CD8-positive, alpha-beta memory T cell (primary cell): Measurements from ENCODE around the gene ANKDD1A. TPM values are rescaled to one million over a fixed set of nuclear protein-coding genes. Genes with fewer than 3 reads are reported as not detected.
A peak's percentile ranks its signal among the peaks of the same experiment; 100 is the strongest.

Experiments used
- CTCF ChIA-PET: fragments of 350-600 bp; sonication (Branson Sonifier 250); formaldehyde crosslinking; loops from one replicate; lab custom pipeline; 2021; ENCODE audit warnings: antibody characterized with exemption; lab: Charles Lee
- POLR2A ChIA-PET: fragments of 350-600 bp; sonication (Branson Sonifier 250); formaldehyde crosslinking; loops from one replicate; lab custom pipeline; 2021; ENCODE audit warnings: antibody characterized with exemption; lab: Charles Lee
- DNase-seq, 5 donors: peaks; one replicate each; pipeline versions ENCODE4 v3.0.0 to v3.0.0-alpha.2; 2020 to 2022; ENCODE audit warnings: mixed read lengths in 1 of 5
- H3K27ac ChIP-seq: one replicate; pipeline ENCODE4 v1.7.0; 2013; ENCODE audit warnings: low read depth, mild to moderate bottlenecking, low read length, moderate library complexity
- H3K27me3 ChIP-seq: 2 replicates; pipeline ENCODE4 v1.7.0; 2013; ENCODE audit warnings: low read length, mild to moderate bottlenecking; ENCODE audit not compliant: insufficient read depth, poor library complexity, severe bottlenecking
- H3K36me3 ChIP-seq: 2 replicates; pipeline ENCODE4 v1.7.0; 2013; ENCODE audit warnings: mild to moderate bottlenecking, low read length, moderate library complexity; ENCODE audit not compliant: insufficient read depth
- H3K4me1 ChIP-seq: 2 replicates; pipeline ENCODE4 v1.7.0; 2013; ENCODE audit warnings: mild to moderate bottlenecking, low read length, moderate library complexity; ENCODE audit not compliant: insufficient read depth
- H3K4me3 ChIP-seq: 2 replicates; pipeline ENCODE4 v1.7.0; 2013; ENCODE audit warnings: mild to moderate bottlenecking, low read length
- H3K9me3 ChIP-seq: 2 replicates; pipeline ENCODE4 v1.7.0; 2013; ENCODE audit warnings: mild to moderate bottlenecking, low read length
- H3K27ac Mint-ChIP-seq, 8 donors: one replicate each; pipeline ENCODE4 v1.8.0; 2020 to 2021; ENCODE audit warnings: mixed read lengths in 8 of 8, mild to moderate bottlenecking in 6 of 8, inconsistent platforms in 3 of 8, moderate library complexity in 3 of 8
- H3K27me3 Mint-ChIP-seq, 2 donors: one replicate each; pipeline ENCODE4 v1.8.0; 2020 to 2021; ENCODE audit warnings: mixed read lengths in 2 of 2, mild to moderate bottlenecking in 1 of 2, moderate library complexity in 1 of 2
- H3K36me3 Mint-ChIP-seq, 3 donors: one replicate each; pipeline ENCODE4 v1.8.0; 2020 to 2021; ENCODE audit warnings: mixed read lengths in 3 of 3, inconsistent platforms in 1 of 3, mild to moderate bottlenecking in 1 of 3
- H3K4me1 Mint-ChIP-seq, 3 donors: one replicate each; pipeline ENCODE4 v1.8.0; 2020 to 2021; ENCODE audit warnings: mixed read lengths in 3 of 3, inconsistent platforms in 1 of 3, mild to moderate bottlenecking in 1 of 3
- H3K4me3 Mint-ChIP-seq, 7 donors: one replicate each; pipeline ENCODE4 v1.8.0; 2020 to 2021; ENCODE audit warnings: mixed read lengths in 7 of 7, mild to moderate bottlenecking in 6 of 7, moderate library complexity in 4 of 7, inconsistent platforms in 2 of 7
- H3K9me3 Mint-ChIP-seq, 5 donors: one replicate each; pipeline ENCODE4 v1.8.0; 2020 to 2022; ENCODE audit warnings: mixed read lengths in 5 of 5, mild to moderate bottlenecking in 3 of 5, moderate library complexity in 2 of 5, inconsistent platforms in 1 of 5
- polyA plus RNA-seq: library from polyadenylated mRNA; unstranded; fragments of 300-500 nt; fragmentation: Illumina TruSeq; gene quantifications from one replicate; pipeline ENCODE4 v1.2.3, GENCODE V29; 2021
- total RNA-seq, 2 experiments: library from RNA; stranded (reverse); gene quantifications; one replicate each; pipeline ENCODE4 v1.2.3, GENCODE V29; 2021

The ANKDD1A gene
- total RNA-seq: 1 to 10 TPM; 3.0 TPM
- 2.4 TPM for polyA plus RNA-seq

GRCh38 chr15:64911311-64912186, at the start of gene ANKDD1A:
TSS of gene ANKDD1A (plus strand) at chr15:64911902. CDS start at chr15:64911931, 29 bp downstream.
- Histone ChIP-seq H3K27ac (no peak within 1 kb of the TSS), H3K9me3 (no peaks in the 10 kb centered on the region), H3K36me3 (no peaks in the 10 kb centered on the region), H3K4me1 (peaks cover 6% of the 10 kb centered on the region), H3K4me3 (peak within 1 kb of the TSS; percentile 40), H3K27me3 (no peaks in the 10 kb centered on the region)
- H3K36me3 Mint-ChIP-seq: no peaks in the 10 kb centered on the region
- POLR2A ChIA-PET: no interaction called here
- no peaks in the 10 kb centered on the region for H3K9me3 Mint-ChIP-seq
- CTCF ChIA-PET: interaction anchor here (1.1 to 11.0 kb wide), 4 partner anchors 53 to 181 kb away, joined by 3 to 115 read pairs (median 6); no protein-coding TSS in a partner anchor
- H3K4me1 Mint-ChIP-seq: peaks cover 5 to 21% (median 11%) of the 10 kb centered on the region in 3 donors
- H3K4me3 Mint-ChIP-seq: peak within 1 kb of the TSS; percentile 32 to 81 (median 67)
- H3K27ac Mint-ChIP-seq: no peak within 1 kb of the TSS
- H3K27me3 Mint-ChIP-seq: peaks cover 4 to 6% of the 10 kb centered on the region in 2 donors
- DNase-seq: peak in 2 of 5 donors; percentile 16 to 58

- H3K27me3 Mint-ChIP-seq: no peaks in the 10 kb centered on the region
- no peaks in the 10 kb centered on the region for H3K9me3 ChIP-seq
- ChIA-PET POLR2A (no interaction called here), CTCF (interaction anchor here (1.6 kb wide), 1 partner anchor 11 kb away, joined by 4 read pairs; no protein-coding TSS in a partner anchor)
- peaks cover 11% of the 10 kb centered on the region for H3K4me1 ChIP-seq
- H3K9me3 Mint-ChIP-seq: no peaks in the 10 kb centered on the region
- peaks cover 23 to 25% (median 23%) of the 10 kb centered on the region in 3 donors for H3K4me1 Mint-ChIP-seq
- no peak for DNase-seq
- H3K4me3 ChIP-seq: no peak overlapping the region
- H3K27ac Mint-ChIP-seq: peak overlapping the region in 3 of 8 donors; percentile 47 to 77 (median 68)
- H3K27me3 ChIP-seq: no peaks in the 10 kb centered on the region
- H3K27ac ChIP-seq: no peak overlapping the region
- peaks cover 0 to 90% (median 9%) of the 10 kb centered on the region in 3 donors for H3K36me3 Mint-ChIP-seq
- H3K36me3 ChIP-seq: peaks cover 36% of the 10 kb centered on the region
- H3K4me3 Mint-ChIP-seq: no peak overlapping the region
Measured at GRCh38 chr15:64861960-64862359, 49.7 kb upstream of the ANKDD1A start.

- Histone ChIP-seq H3K4me1 (peaks cover 7% of the 10 kb centered on the region), H3K4me3 (no peak overlapping the region), H3K27ac (no peak overlapping the region), H3K27me3 (no peaks in the 10 kb centered on the region), H3K36me3 (peaks cover 33% of the 10 kb centered on the region), H3K9me3 (no peaks in the 10 kb centered on the region)
- Mint-ChIP-seq H3K27ac (peak overlapping the region in 4 of 8 donors; percentile 56 to 77 (median 63)), H3K4me3 (no peak overlapping the region), H3K36me3 (peaks cover 0 to 90% (median 9%) of the 10 kb centered on the region in 3 donors), H3K9me3 (no peaks in the 10 kb centered on the region), H3K27me3 (no peaks in the 10 kb centered on the region), H3K4me1 (peaks cover 18 to 21% (median 19%) of the 10 kb centered on the region in 3 donors)
- no peak for DNase-seq
- CTCF ChIA-PET: no interaction called here
- POLR2A ChIA-PET: no interaction called here
Measured at GRCh38 chr15:64862408-64862807, 49.3 kb upstream of the ANKDD1A start.

- no peaks in the 10 kb centered on the region for H3K4me1 ChIP-seq
- no peak overlapping the region for H3K4me3 Mint-ChIP-seq
- peak overlapping the region in 2 of 8 donors; percentile 17 to 58 for H3K27ac Mint-ChIP-seq
- H3K27ac ChIP-seq: no peak overlapping the region
- no peaks in the 10 kb centered on the region for H3K27me3 Mint-ChIP-seq
- ChIA-PET POLR2A (no interaction called here), CTCF (interaction anchor here (0.9 kb wide), 1 partner anchor 54 kb away, joined by 3 read pairs; no protein-coding TSS in a partner anchor)
- no peaks in the 10 kb centered on the region for H3K9me3 Mint-ChIP-seq
- H3K4me3 ChIP-seq: no peak overlapping the region
- no peaks in the 10 kb centered on the region for H3K27me3 ChIP-seq
- H3K36me3 ChIP-seq: peaks cover 33% of the 10 kb centered on the region
- no peak for DNase-seq
- no peaks in the 10 kb centered on the region for H3K9me3 ChIP-seq
- peaks cover 1 to 5% (median 2%) of the 10 kb centered on the region in 3 donors for H3K4me1 Mint-ChIP-seq
- H3K36me3 Mint-ChIP-seq: peaks cover 0 to 78% (median 9%) of the 10 kb centered on the region in 3 donors
Measured at GRCh38 chr15:64864068-64864467, 47.6 kb upstream of the ANKDD1A start.

GRCh38 chr15:64865126-64865997, 46.3 kb upstream of the ANKDD1A start:
- no peaks in the 10 kb centered on the region for H3K27me3 Mint-ChIP-seq
- H3K27ac Mint-ChIP-seq: peak overlapping the region in 2 of 8 donors; percentile 50 to 73

GRCh38 chr15:64865998-64866520, 45.6 kb upstream of the ANKDD1A start:
- POLR2A ChIA-PET: no interaction called here
- no peaks in the 10 kb centered on the region for H3K9me3 Mint-ChIP-seq

More at GRCh38 chr15:64865126-64865997, 46.3 kb upstream of the ANKDD1A start:
- ChIA-PET POLR2A (no interaction called here), CTCF (interaction anchor here (0.9 kb wide), 1 partner anchor 14 kb away, joined by 3 read pairs; no protein-coding TSS in a partner anchor)
- peaks cover 0 to 75% (median 8%) of the 10 kb centered on the region in 3 donors for H3K36me3 Mint-ChIP-seq
- no peak for DNase-seq
- H3K4me3 Mint-ChIP-seq: no peak overlapping the region
- Histone ChIP-seq H3K27me3 (no peaks in the 10 kb centered on the region), H3K4me1 (no peaks in the 10 kb centered on the region), H3K9me3 (no peaks in the 10 kb centered on the region), H3K4me3 (no peak overlapping the region), H3K36me3 (peaks cover 23% of the 10 kb centered on the region), H3K27ac (no peak overlapping the region)
- H3K9me3 Mint-ChIP-seq: no peaks in the 10 kb centered on the region
- H3K4me1 Mint-ChIP-seq: peaks cover 3 to 12% (median 9%) of the 10 kb centered on the region in 3 donors

GRCh38 chr15:64869501-64869900, 42.2 kb upstream of the ANKDD1A start:
- H3K27me3 Mint-ChIP-seq: no peaks in the 10 kb centered on the region
- peak overlapping the region in 4 of 8 donors; percentile 4 to 43 (median 32) for H3K27ac Mint-ChIP-seq
- peaks cover 0 to 42% (median 0%) of the 10 kb centered on the region in 3 donors for H3K36me3 Mint-ChIP-seq
- CTCF ChIA-PET: no interaction called here
- H3K4me3 Mint-ChIP-seq: no peak overlapping the region
- POLR2A ChIA-PET: no interaction called here
- H3K4me1 Mint-ChIP-seq: peaks cover 3 to 12% (median 9%) of the 10 kb centered on the region in 3 donors
- Histone ChIP-seq H3K36me3 (peaks cover 6% of the 10 kb centered on the region), H3K27me3 (no peaks in the 10 kb centered on the region), H3K4me3 (no peak overlapping the region), H3K4me1 (no peaks in the 10 kb centered on the region), H3K27ac (no peak overlapping the region), H3K9me3 (no peaks in the 10 kb centered on the region)
- no peaks in the 10 kb centered on the region for H3K9me3 Mint-ChIP-seq
- DNase-seq: no peak

More at GRCh38 chr15:64865998-64866520, 45.6 kb upstream of the ANKDD1A start:
- Histone ChIP-seq H3K9me3 (no peaks in the 10 kb centered on the region), H3K36me3 (peaks cover 16% of the 10 kb centered on the region), H3K27me3 (no peaks in the 10 kb centered on the region), H3K4me1 (no peaks in the 10 kb centered on the region), H3K4me3 (no peak overlapping the region), H3K27ac (no peak overlapping the region)
- Mint-ChIP-seq H3K36me3 (peaks cover 0 to 70% (median 5%) of the 10 kb centered on the region in 3 donors), H3K27me3 (no peaks in the 10 kb centered on the region), H3K4me3 (no peak overlapping the region), H3K4me1 (peaks cover 3 to 12% (median 9%) of the 10 kb centered on the region in 3 donors), H3K27ac (peak overlapping the region in 3 of 8 donors; percentile 47 to 73 (median 73))
- no peak for DNase-seq
- CTCF ChIA-PET: interaction anchor here (0.9 kb wide), 1 partner anchor 15 kb away, joined by 3 read pairs; no protein-coding TSS in a partner anchor
